C4-2B (cell line): ENCODE measurements around the gene ADARB2.

Source experiments
- H3K27ac ChIP-seq: fragments of 450-650 bp; 2 replicates; pipeline ENCODE4 v1.5.1; 2017
- ZFX ChIP-seq: fragments of 450-650 bp; IDR thresholded peaks from 2 replicates; pipeline ENCODE4 v1.6.1; 2017
- TF ChIP-seq, protein P1 (sequence below): fragments of 450-650 bp; conservative IDR thresholded peaks from 2 replicates; pipeline ENCODE4 v1.5.1; 2017; ENCODE audit warnings: mild to moderate bottlenecking

Gene ADARB2

GRCh38 chr10:1766049-1766448, 28.7 kb upstream of the ADARB2 start:
- no peak for TF ChIP-seq ZFX
- TF ChIP-seq, protein P1, sequence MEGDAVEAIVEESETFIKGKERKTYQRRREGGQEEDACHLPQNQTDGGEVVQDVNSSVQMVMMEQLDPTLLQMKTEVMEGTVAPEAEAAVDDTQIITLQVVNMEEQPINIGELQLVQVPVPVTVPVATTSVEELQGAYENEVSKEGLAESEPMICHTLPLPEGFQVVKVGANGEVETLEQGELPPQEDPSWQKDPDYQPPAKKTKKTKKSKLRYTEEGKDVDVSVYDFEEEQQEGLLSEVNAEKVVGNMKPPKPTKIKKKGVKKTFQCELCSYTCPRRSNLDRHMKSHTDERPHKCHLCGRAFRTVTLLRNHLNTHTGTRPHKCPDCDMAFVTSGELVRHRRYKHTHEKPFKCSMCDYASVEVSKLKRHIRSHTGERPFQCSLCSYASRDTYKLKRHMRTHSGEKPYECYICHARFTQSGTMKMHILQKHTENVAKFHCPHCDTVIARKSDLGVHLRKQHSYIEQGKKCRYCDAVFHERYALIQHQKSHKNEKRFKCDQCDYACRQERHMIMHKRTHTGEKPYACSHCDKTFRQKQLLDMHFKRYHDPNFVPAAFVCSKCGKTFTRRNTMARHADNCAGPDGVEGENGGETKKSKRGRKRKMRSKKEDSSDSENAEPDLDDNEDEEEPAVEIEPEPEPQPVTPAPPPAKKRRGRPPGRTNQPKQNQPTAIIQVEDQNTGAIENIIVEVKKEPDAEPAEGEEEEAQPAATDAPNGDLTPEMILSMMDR = no peak
- H3K27ac ChIP-seq = no peak overlapping the region

DNA sequence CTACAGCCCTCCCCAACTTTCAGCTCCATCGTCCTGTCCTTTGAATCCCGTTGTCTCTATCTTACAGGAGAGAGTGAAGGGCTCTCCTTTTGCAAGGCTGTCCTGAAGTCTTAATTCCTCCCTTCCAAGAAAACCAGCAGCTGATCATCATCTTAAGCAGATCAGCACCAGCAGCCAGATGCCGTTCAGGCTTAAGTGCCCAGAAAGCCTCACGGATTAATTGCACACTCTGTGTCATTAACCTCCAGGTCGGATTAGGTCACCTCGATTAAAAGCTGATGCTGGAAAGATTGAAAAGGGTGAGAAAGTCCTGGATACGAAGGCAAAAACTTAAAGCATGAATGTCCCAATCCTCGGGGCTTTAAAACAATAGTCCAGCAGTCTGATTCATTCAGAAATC, 24.8 kb upstream of the ADARB2 start:
- no peak overlapping the region for H3K27ac ChIP-seq
- TF ChIP-seq, protein P1 = no peak
- no peak for TF ChIP-seq ZFX

- no peak overlapping the region for H3K27ac ChIP-seq
- TF ChIP-seq, protein P1 = no peak
- TF ChIP-seq ZFX = no peak
These were observed 17.3 kb upstream of the ADARB2 start for GRCh38 chr10:1754506-1755153.

DNA sequence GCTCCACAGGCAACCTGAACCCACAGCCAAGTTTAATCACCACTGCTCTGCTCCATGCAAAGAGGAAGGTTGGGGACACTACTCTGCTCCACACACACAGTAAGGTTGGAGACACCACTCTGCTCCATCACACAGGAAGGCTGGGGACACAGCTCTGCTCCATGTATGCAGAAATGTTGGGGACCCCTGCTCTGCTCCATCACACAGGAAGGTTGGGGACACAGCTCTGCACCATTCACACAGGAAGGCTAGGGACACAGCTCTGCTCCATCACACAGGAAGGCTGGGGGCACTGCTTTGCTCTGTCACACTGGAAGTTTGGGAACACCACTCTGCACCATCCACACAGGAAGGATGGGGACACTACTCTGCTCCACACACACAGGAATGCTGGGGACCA, 14.8 kb upstream of the ADARB2 start:
- H3K27ac ChIP-seq = no peak overlapping the region
- TF ChIP-seq, protein P1 = no peak
- TF ChIP-seq ZFX = no peak

GRCh38 chr10:1747590-1748157, 10.3 kb upstream of the ADARB2 start:
- H3K27ac ChIP-seq = no peak overlapping the region
- no peak for TF ChIP-seq ZFX
- TF ChIP-seq, protein P1 = no peak

- TF ChIP-seq ZFX = no peak
- TF ChIP-seq, protein P1 = no peak
- H3K27ac ChIP-seq = no peak overlapping the region
These were observed 9.5 kb upstream of the ADARB2 start for GRCh38 chr10:1746796-1747195.

DNA sequence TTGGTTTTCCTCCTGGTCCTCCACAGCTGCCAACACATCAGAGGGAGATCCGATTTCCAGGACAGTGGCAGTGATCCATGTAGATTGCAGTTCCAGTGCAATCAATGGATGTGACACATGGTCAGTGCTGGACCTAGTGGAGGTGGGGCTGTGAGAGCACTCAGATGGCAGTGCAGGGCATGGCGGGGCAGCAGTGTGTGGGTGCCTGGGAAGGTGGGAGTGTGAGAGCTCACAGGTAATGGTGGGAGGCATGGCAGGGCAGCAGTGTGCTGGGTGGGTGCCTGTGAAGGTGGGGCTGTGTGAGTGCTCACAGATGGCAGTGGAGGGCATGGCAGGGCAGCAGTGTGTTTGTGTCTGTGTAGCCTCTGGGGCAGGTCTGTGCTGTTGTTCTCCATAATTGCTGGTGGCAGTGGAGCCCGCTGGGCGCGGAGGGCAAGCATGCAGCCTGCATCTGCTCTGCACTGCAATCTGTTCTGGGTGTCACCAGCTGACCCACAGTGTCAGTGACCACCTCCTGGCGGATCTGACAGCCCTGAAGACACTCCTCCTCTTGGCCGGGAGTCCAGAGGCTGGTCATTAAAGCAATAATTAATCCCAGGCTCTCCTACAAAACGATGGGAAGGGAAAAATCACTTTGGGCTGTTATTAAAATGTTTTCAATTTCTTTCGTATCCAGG, 8.6 kb upstream of the ADARB2 start:
- no peak overlapping the region for H3K27ac ChIP-seq
- TF ChIP-seq, protein P1 = no peak
- no peak for TF ChIP-seq ZFX
